HG03432 (cell line): ENCODE measurements around the gene CACNA2D2.

ENCODE experiments used
- ATAC-seq: cut with Tn5 transposase; IDR thresholded peaks from one replicate; pipeline ENCODE4 v1.9.1; 2021; ENCODE audit warnings: mild to moderate bottlenecking, moderate library complexity; ENCODE audit not compliant: unreplicated experiment

The CACNA2D2 gene

GRCh38 chr3:50502584-50503423 is 630 bp downstream of the CACNA2D2 start:
- no peak for ATAC-seq

DNA sequence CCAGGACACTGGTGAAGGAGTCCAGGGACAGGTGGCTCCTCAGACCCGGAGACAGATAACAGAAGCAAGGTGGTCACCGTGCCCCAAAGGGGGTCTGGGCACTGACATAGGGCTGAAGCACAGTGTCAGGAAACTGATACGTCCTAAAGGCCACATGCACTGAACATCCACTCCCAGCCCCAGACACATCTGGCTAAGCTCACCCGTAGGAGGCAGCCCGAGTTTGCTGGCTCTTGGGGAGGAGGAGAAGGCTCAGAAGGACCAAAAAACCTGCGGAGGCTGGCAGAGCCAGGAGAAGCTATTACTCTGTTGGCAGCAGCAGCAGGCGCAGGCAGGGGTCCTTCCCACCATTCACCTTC is 1.2 kb downstream of the CACNA2D2 start:
- ATAC-seq: no peak

DNA sequence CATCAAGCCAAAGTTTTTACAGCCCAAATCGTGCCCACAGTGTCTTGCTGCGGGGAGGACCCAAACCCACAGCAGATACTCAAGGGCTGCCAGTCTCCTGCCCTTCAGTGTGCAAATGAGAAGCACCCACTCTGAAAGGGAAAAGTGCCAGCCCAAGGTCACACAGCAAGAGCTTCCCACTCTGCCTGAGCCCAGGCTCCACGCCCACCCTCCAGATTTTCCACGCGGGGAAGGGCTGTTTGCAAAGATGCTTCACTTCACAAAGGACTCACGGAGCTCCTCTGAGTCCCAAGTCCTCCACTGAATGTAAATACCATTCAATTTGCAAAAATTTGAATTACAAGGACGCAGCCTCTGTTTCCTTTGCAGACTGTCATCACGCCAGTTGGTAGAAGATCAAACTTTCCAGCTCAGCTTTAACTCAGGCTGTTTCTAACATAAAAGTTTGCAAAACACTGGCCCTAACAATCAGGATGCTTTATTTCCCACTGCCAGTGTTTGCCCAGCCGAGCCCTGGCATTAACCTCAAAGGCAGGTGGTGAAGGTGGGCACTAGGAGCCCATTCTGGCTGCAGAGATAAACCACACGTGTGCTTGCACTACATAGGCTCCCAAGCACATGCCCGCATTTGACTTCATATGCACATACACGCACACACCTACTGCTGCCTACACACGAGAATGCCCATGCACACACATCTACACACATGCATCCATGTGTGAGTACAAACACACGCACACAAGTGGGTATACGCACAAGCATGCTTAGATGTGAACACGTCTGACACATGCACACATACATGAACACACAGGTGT is 7.6 kb downstream of the CACNA2D2 start:
- ATAC-seq: no peak

DNA sequence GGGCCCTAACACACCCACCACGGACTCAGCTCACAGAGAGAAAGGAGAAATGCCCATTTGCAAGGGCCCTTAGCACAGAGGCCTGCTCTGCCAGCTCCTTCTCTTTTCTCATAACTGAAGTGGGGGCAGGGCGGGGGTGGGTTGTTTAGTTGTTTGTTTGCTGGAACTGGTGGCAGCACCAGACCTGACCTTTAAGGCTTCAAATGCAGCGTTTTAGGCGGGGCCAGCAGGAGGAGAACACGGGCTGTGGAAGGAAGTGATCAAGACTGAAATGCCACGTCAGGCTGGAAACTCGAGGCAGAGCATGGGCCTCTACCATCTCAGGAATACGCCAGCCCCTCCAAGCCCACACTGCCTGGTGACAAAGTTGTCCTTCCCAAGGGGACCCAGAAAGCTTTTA is 9.3 kb downstream of the CACNA2D2 start:
- no peak for ATAC-seq

- no peak for ATAC-seq
These were observed 9.8 kb downstream of the CACNA2D2 start for GRCh38 chr3:50493623-50494022.

DNA sequence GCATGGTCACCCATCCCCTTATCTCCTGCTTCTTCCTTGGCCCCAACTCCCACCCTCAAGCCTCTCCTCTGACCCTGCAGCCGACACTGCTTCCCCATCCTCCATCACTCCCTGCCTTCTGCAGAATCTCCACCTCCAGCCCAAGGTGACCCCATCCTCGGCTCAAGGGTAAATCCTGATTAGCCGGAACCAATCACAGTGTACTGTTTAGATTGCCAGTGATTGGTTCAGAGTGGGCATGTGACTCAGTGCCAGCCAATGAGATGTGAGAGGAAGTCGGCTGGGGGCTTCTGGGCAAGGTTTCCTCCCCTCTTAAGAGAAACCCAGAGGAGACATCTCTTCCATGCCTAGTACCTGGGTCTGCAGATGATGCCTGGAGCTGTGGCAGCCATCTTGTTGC is 10.3 kb downstream of the CACNA2D2 start:
- no peak for ATAC-seq

GRCh38 chr3:50491023-50491422 is 12.4 kb downstream of the CACNA2D2 start:
- no peak for ATAC-seq

DNA sequence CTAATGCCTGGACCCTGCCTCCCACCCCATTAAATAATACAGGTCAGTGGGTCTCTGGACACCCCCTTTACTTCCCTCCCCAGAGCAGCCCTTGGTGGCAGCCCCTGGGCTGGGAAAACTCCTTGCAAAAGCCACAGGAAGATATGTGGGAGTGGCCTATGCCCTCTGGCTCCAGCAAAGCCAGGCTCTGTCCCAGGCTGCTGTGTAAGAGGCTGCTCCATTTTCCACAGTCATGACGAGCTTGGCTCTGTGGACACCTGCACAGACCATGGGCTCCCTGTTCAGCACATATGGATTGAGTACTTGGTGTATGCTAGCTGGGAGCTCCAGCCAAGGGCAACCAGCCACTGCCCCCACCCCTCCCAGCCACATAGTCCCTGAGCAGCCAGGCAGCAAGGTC is 13.0 kb downstream of the CACNA2D2 start:
- no peak for ATAC-seq

DNA sequence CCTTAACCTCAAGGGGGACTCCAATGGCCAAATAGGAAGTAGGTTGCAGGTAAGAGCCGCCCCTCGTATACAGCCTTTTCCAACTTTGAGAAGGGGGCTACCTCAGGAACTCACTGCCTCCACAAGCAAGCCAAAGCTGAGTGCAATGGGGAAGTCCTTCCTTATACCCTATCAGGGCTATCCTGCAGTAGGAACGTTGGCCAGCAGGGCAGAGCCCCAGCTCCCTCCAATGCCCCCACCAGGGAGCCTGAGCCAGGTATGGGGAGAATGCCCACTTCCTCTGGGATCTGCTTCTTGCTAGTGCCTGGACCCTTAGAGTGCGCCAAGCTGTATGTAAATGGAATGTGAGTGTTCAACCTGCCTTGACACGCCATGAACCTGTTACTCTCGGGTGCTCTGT is 16.3 kb downstream of the CACNA2D2 start:
- no peak for ATAC-seq

- no peak for ATAC-seq
These were observed 17.1 kb downstream of the CACNA2D2 start for GRCh38 chr3:50486219-50486888.

DNA sequence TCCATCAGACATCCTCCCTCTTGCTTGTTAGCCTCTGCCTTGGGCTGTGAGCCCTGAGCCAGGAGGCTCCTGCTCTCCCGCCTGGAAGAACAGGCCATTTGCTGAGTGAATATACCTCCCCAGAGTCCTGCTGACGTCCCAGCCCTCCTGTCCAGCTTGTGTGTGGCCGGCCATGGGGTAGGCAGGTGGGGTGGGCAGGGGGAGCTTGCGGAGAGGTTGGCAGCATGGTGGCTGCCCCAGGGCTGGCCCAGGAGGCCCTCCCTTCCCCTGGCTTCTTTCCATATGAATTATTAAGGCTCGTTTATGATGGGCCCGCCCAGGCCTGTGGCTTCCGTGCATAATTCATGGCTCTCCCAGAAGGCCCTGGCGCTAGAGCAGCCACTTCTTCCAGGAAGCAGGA is 18.7 kb downstream of the CACNA2D2 start:
- no peak for ATAC-seq

DNA sequence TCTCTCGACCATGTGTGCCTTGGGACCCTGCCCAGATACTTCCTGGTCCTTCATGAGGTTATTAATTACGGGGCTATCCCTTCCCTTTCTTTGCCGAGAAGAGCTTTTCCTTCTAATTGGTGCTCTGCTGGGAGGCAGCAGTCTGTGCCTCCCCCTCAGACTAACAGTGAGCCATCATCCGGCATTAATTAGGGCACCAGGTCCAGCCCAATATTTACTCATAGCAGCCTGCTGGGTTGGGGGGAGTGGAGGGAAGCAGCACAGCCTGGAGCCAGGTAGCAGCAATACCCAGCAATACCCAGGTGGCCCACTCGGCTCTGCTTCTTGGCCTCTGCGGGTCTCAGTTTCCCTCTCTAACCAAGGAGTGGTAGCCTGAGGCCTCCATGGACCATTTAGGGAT is 20.1 kb downstream of the CACNA2D2 start:
- ATAC-seq: no peak

GRCh38 chr3:50481992-50482391 is 21.4 kb downstream of the CACNA2D2 start:
- ATAC-seq: no peak

DNA sequence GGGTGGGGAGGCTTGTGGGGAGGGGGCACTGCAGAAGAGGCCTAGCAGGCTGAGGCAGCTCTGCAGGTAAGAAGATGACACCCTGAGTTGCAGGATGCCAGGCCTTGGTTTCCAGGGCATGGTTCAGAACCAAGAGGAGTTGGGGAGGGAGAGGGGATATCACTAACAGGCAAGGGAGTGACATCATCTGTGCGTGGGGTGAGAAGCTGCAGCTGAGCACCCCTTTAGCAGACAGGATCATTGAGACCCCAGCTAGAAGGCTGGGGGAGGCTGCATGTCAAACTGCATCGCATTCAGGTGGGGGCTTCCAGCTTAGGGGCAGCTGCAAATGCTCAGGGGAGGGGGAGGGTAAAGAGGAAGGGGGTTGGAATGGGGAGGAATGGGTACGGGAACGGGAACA is 23.0 kb downstream of the CACNA2D2 start:
- no peak for ATAC-seq

DNA sequence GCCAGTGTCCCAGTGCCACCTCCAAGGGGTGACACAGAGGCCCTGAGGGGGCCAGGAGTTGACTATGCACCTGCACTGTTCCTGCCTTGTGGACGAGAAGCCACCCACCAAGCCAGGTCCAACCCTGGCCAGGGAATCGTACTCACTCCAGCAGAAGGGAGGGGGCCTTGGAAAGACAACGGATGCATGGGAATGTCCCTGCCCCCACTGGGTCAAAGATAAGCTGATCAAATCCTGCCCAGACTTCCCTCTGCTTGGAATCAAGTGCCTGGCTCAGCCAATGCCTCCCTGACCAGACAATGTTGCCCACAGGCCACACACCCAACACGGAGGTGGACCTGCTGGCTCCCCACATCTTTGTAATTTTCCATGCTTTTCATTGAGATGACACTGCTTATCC is 23.9 kb downstream of the CACNA2D2 start:
- ATAC-seq: no peak

- ATAC-seq: no peak
These were observed 24.7 kb downstream of the CACNA2D2 start for GRCh38 chr3:50478671-50479260.

- no peak for ATAC-seq
These were observed 25.4 kb downstream of the CACNA2D2 start for GRCh38 chr3:50478051-50478450.

- ATAC-seq: no peak
These were observed 28.1 kb downstream of the CACNA2D2 start for GRCh38 chr3:50475348-50475747.

- no peak for ATAC-seq
These were observed 28.7 kb downstream of the CACNA2D2 start for GRCh38 chr3:50474717-50475116.

DNA sequence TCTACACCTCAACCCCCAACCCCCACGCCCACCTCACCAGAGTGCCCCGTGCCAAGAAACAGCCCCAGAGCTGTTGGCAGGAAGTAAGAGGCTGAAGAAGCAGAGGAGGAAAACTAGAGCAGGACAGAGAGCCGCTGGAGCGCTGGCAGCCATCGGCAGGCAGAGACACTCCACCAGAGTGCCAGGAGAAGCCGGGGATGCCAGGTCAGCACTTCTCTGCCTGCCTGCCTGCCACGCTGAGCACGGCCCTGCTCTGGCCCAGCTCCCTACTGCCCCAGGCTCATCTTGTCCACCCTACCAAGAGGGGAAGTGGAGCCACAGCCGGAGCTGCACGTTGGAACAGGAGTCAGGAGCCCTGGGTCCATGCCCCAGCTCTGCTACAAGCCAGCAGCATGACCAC is 29.7 kb downstream of the CACNA2D2 start:
- no peak for ATAC-seq

GRCh38 chr3:50472958-50473357 is 30.5 kb downstream of the CACNA2D2 start:
- no peak for ATAC-seq
